HEK293T (cell line): ENCODE data around the gene FOLR3.
"Not testable (repeated sequence)": the region's sequence is repeated elsewhere in the genome, so short reads cannot be mapped to it uniquely, and the experiment has no call there.

Experiments used
- CTCF ChIA-PET: fragments of 350-600 bp; formaldehyde crosslinking; extraction: SDS; loops from one replicate; lab custom pipeline; 2021; ENCODE audit warnings: antibody characterized with exemption, inconsistent platforms; lab: Yijun Ruan, JAX
- POLR2A ChIA-PET: fragments of 350-600 bp; formaldehyde crosslinking; extraction: SDS; loops from one replicate; lab custom pipeline; 2020; ENCODE audit warnings: antibody characterized with exemption, inconsistent platforms; lab: Yijun Ruan, JAX
- DNase-seq: peaks from one replicate; pipeline ENCODE4 v3.0.0; 2012; ENCODE audit warnings: mixed read lengths; ENCODE audit errors: extremely low spot score
- ARNT ChIP-seq: fragments of 450-650 bp; IDR thresholded peaks from 2 replicates; pipeline ENCODE4 v1.6.1; 2017; ENCODE audit warnings: mild to moderate bottlenecking
- BHLHE40 ChIP-seq: fragments of 450-650 bp; IDR thresholded peaks from 2 replicates; pipeline ENCODE4 v1.6.1; 2016; ENCODE audit warnings: mild to moderate bottlenecking, moderate library complexity, borderline replicate concordance
- CTBP1 ChIP-seq: fragments of 450-650 bp; IDR thresholded peaks from 2 replicates; pipeline ENCODE4 v1.6.1; 2016; ENCODE audit warnings: borderline replicate concordance
- ELF4 ChIP-seq: fragments of 450-650 bp; IDR thresholded peaks from 2 replicates; pipeline ENCODE4 v1.6.1; 2017; ENCODE audit warnings: antibody characterized with exemption
- FOXA1 ChIP-seq: fragments of 450-650 bp; IDR thresholded peaks from 2 replicates; pipeline ENCODE4 v1.6.1; 2016; ENCODE audit warnings: mild to moderate bottlenecking
- FOXK2 ChIP-seq: fragments of 450-650 bp; IDR thresholded peaks from 2 replicates; pipeline ENCODE4 v1.6.1; 2016; ENCODE audit warnings: mild to moderate bottlenecking
- FOXM1 ChIP-seq: fragments of 450-650 bp; IDR thresholded peaks from 2 replicates; pipeline ENCODE4 v1.6.1; 2017; ENCODE audit warnings: mild to moderate bottlenecking, borderline replicate concordance
- HDGF ChIP-seq: fragments of 450-650 bp; IDR thresholded peaks from 2 replicates; pipeline ENCODE4 v1.6.1; 2017; ENCODE audit warnings: antibody characterized with exemption, borderline replicate concordance
- L3MBTL2 ChIP-seq: fragments of 450-650 bp; conservative IDR thresholded peaks from 2 replicates; pipeline ENCODE4 v1.6.1; 2016; ENCODE audit warnings: mild to moderate bottlenecking
- LEF1 ChIP-seq: fragments of 450-650 bp; IDR thresholded peaks from 2 replicates; pipeline ENCODE4 v1.6.1; 2017; ENCODE audit warnings: mild to moderate bottlenecking, borderline replicate concordance
- NFRKB ChIP-seq: fragments of 450-650 bp; IDR thresholded peaks from 2 replicates; pipeline ENCODE4 v1.6.1; 2016; ENCODE audit warnings: mild to moderate bottlenecking, moderate library complexity
- PKNOX1 ChIP-seq: fragments of 450-650 bp; IDR thresholded peaks from 2 replicates; pipeline ENCODE4 v1.6.1; 2016
- SP1 ChIP-seq: fragments of 450-650 bp; IDR thresholded peaks from 2 replicates; pipeline ENCODE4 v1.6.1; 2017
- SUZ12 ChIP-seq: fragments of 450-650 bp; IDR thresholded peaks from 2 replicates; pipeline ENCODE4 v1.6.1; 2016; ENCODE audit warnings: mild to moderate bottlenecking
- TARDBP ChIP-seq: fragments of 450-650 bp; IDR thresholded peaks from 2 replicates; pipeline ENCODE4 v1.6.1; 2016
- ZNF384 ChIP-seq: fragments of 450-650 bp; IDR thresholded peaks from 2 replicates; pipeline ENCODE4 v1.6.1; 2016

Gene FOLR3

GRCh38 chr11:72135473-72135872 is at the start of gene FOLR3:
Gene FOLR3, plus strand, starts transcription at chr11:72135725. Its CDS starts 228 bp downstream, at chr11:72135953.
- DNase-seq, POLR2A ChIA-PET, CTCF ChIA-PET: not testable (repeated sequence)

GRCh38 chr11:72088076-72088808 is 47.3 kb upstream of the FOLR3 start:
- CTCF ChIA-PET: interaction anchor here (0.6 to 5.7 kb wide), 2 partner anchors 63 to 64 kb away, joined by 4 to 31 read pairs; no protein-coding TSS in a partner anchor
- POLR2A ChIA-PET: no interaction called here
- no peak for DNase-seq
- no peak for TF ChIP-seq HDGF
- TF ChIP-seq CTBP1: no peak
- no peak for TF ChIP-seq L3MBTL2
- TF ChIP-seq BHLHE40: no peak
- TF ChIP-seq TARDBP: no peak
- TF ChIP-seq ELF4: no peak
- TF ChIP-seq PKNOX1: no peak
- TF ChIP-seq ZNF384: no peak
- TF ChIP-seq FOXK2: no peak
- no peak for TF ChIP-seq SUZ12
- TF ChIP-seq NFRKB: no peak
- no peak for TF ChIP-seq SP1
- no peak for TF ChIP-seq ARNT

GRCh38 chr11:72091292-72091691 is 44.2 kb upstream of the FOLR3 start:
- CTCF ChIA-PET: interaction anchor here (0.6 to 4.0 kb wide), 10 partner anchors 9 to 82 kb away, joined by 3 to 38 read pairs (median 4); no protein-coding TSS in a partner anchor
- DNase-seq: peak; percentile 73
- POLR2A ChIA-PET: interaction anchor here (1.2 to 1.5 kb wide), 3 partner anchors 17 to 66 kb away, joined by 3 to 11 read pairs (median 5); partner anchors contain the start of gene ANAPC15
- TF ChIP-seq HDGF (no peak), CTBP1 (no peak), ARNT (no peak), ZNF384 (no peak), TARDBP (no peak), LEF1 (no peak), PKNOX1 (no peak), FOXM1 (no peak), SP1 (no peak)

- DNase-seq: no peak
- ChIA-PET CTCF (no interaction called here), POLR2A (no interaction called here)
- no peak for TF ChIP-seq SP1
- TF ChIP-seq ZNF384: no peak
- no peak for TF ChIP-seq FOXK2
- TF ChIP-seq SUZ12: no peak
- no peak for TF ChIP-seq ELF4
- TF ChIP-seq CTBP1: no peak
- TF ChIP-seq BHLHE40: no peak
- TF ChIP-seq TARDBP: no peak
- TF ChIP-seq PKNOX1: no peak
- no peak for TF ChIP-seq ARNT
- TF ChIP-seq NFRKB: no peak
- TF ChIP-seq FOXA1: no peak
- no peak for TF ChIP-seq L3MBTL2
- TF ChIP-seq FOXM1: no peak
- no peak for TF ChIP-seq LEF1
- no peak for TF ChIP-seq HDGF
These were observed 36.8 kb upstream of the FOLR3 start for GRCh38 chr11:72098741-72099140.

- CTCF ChIA-PET: interaction anchor here (0.8 kb wide), 1 partner anchor 75 kb away, joined by 4 read pairs; no protein-coding TSS in a partner anchor
- no peak for TF ChIP-seq BHLHE40
- no peak for TF ChIP-seq NFRKB
- TF ChIP-seq ELF4: no peak
- TF ChIP-seq L3MBTL2: no peak
- TF ChIP-seq FOXM1: no peak
- no peak for TF ChIP-seq FOXK2
- TF ChIP-seq SP1: no peak
- no peak for TF ChIP-seq LEF1
- no peak for TF ChIP-seq SUZ12
- TF ChIP-seq ZNF384: no peak
- no peak for TF ChIP-seq TARDBP
- TF ChIP-seq PKNOX1: no peak
- POLR2A ChIA-PET: interaction anchor here (1.1 to 1.7 kb wide), 2 partner anchors 11 to 12 kb away, joined by 5 to 6 read pairs; partner anchors contain the start of gene ANAPC15
- DNase-seq: no peak
These were observed 35.5 kb upstream of the FOLR3 start for GRCh38 chr11:72100009-72100408.

GRCh38 chr11:72100462-72100861 is 35.1 kb upstream of the FOLR3 start:
- no peak for DNase-seq
- TF ChIP-seq L3MBTL2 (no peak), LEF1 (no peak), FOXA1 (no peak), HDGF (no peak), ARNT (no peak), FOXK2 (no peak), ELF4 (no peak), BHLHE40 (no peak), NFRKB (no peak), TARDBP (no peak), SP1 (no peak), ZNF384 (no peak), SUZ12 (no peak), FOXM1 (no peak), PKNOX1 (no peak), CTBP1 (no peak)
- CTCF ChIA-PET: interaction anchor here (0.8 to 1.0 kb wide), 2 partner anchors 43 to 76 kb away, joined by 3 to 4 read pairs; no protein-coding TSS in a partner anchor
- POLR2A ChIA-PET: interaction anchor here (1.1 to 1.7 kb wide), 2 partner anchors 11 to 12 kb away, joined by 5 to 6 read pairs; partner anchors contain the start of gene ANAPC15
